Endodermal cell (in vitro differentiated cells): ENCODE data around the gene ASPSCR1. TPM values are rescaled to one million over a fixed set of nuclear protein-coding genes. Genes with fewer than 3 reads are reported as not detected.

Experiments used
- DNase-seq: peaks from one replicate; pipeline ENCODE4 v3.0.0-alpha.2; 2017
- H3K27ac ChIP-seq: 2 replicates; pipeline ENCODE4 v1.5.1; 2013; ENCODE audit warnings: mild to moderate bottlenecking, low read depth, low read length, moderate library complexity
- H3K27me3 ChIP-seq: 2 replicates; pipeline ENCODE4 v1.6.1; 2013; ENCODE audit warnings: mild to moderate bottlenecking, low read length, moderate library complexity; ENCODE audit not compliant: insufficient read depth, control insufficient read depth, poor library complexity, severe bottlenecking
- H3K36me3 ChIP-seq: 2 replicates; pipeline ENCODE4 v1.7.0; 2013; ENCODE audit warnings: mild to moderate bottlenecking, low read length, moderate library complexity; ENCODE audit not compliant: control insufficient read depth, insufficient read depth
- H3K4me1 ChIP-seq: one replicate; pipeline ENCODE4 v1.7.0; 2013; ENCODE audit warnings: low read length; ENCODE audit not compliant: control insufficient read depth, insufficient read depth
- H3K4me3 ChIP-seq: 2 replicates; pipeline ENCODE4 v1.5.1; 2013; ENCODE audit warnings: mild to moderate bottlenecking, low read length, moderate library complexity
- H3K9ac ChIP-seq: 2 replicates; pipeline ENCODE4 v1.6.1; 2013; ENCODE audit warnings: mild to moderate bottlenecking, low read length, moderate library complexity; ENCODE audit not compliant: poor library complexity, severe bottlenecking; ENCODE audit errors: extremely low read depth
- H3K9me3 ChIP-seq: 2 replicates; pipeline ENCODE4 v1.6.1; 2013; ENCODE audit warnings: mild to moderate bottlenecking, low read length, moderate library complexity; ENCODE audit not compliant: control insufficient read depth
- H3K27ac Mint-ChIP-seq: 2 replicates; pipeline ENCODE4 v1.8.0; 2020; ENCODE audit warnings: mixed read lengths
- H3K27me3 Mint-ChIP-seq: 2 replicates; pipeline ENCODE4 v1.8.0; 2021; ENCODE audit warnings: mild to moderate bottlenecking, mixed read lengths; ENCODE audit not compliant: insufficient read depth
- H3K36me3 Mint-ChIP-seq: 2 replicates; pipeline ENCODE4 v1.8.0; 2020; ENCODE audit warnings: low read depth, mixed read lengths
- H3K4me1 Mint-ChIP-seq: 2 replicates; pipeline ENCODE4 v1.8.0; 2020; ENCODE audit warnings: mixed read lengths
- H3K4me3 Mint-ChIP-seq: 2 replicates; pipeline ENCODE4 v1.8.0; 2020; ENCODE audit warnings: mild to moderate bottlenecking, moderate library complexity, mixed read lengths
- H3K9me3 Mint-ChIP-seq: 2 replicates; pipeline ENCODE4 v1.8.0; 2020; ENCODE audit warnings: mild to moderate bottlenecking, mixed read lengths
- CTCF ChIP-seq: fragments of 200-600 bp; sonication (generic); conservative IDR thresholded peaks from 2 replicates; pipeline ENCODE4 v1.5.0; 2021; ENCODE audit warnings: antibody characterized with exemption, mild to moderate bottlenecking
- WGBS, 2 experiments: methylation state at CpG; one replicate each; pipeline versions ENCODE4 v1.1.5 to v1.1.7; 2013; ENCODE audit warnings: missing lambda C conversion rate in 2 of 2, mixed read lengths in 1 of 2; ENCODE audit not compliant: insufficient coverage in 1 of 2, insufficient read length in 1 of 2; 5-methylcytosine and 5-hydroxymethylcytosine counted together
- total RNA-seq, 2 donors: library from RNA; stranded (reverse); fragmentation: NEBNext Ultra II Directional in 1 of 2; extraction: Animal tissue kit (Norgen Biotek cat#: 25700) in 1 of 2; gene quantifications; 2 replicates in 1 of 2; 3 replicates in 1 of 2; pipeline ENCODE4 v1.2.1, GENCODE V29; 2021

Gene ASPSCR1
- total RNA-seq, 2 donors from 2014 or later, result 50.8 to 65.4 TPM

- Histone ChIP-seq H3K27me3 (no peaks in the 10 kb centered on the region), H3K4me1 (peaks cover 4% of the 10 kb centered on the region), H3K27ac (no peak overlapping the region), H3K4me3 (no peak overlapping the region), H3K36me3 (no peaks in the 10 kb centered on the region), H3K9me3 (no peaks in the 10 kb centered on the region), H3K9ac (no peak overlapping the region)
- no peak for TF ChIP-seq CTCF
- Mint-ChIP-seq H3K27ac (no peak overlapping the region), H3K36me3 (peaks cover 15% of the 10 kb centered on the region), H3K9me3 (no peaks in the 10 kb centered on the region), H3K27me3 (no peaks in the 10 kb centered on the region), H3K4me1 (peaks cover 4% of the 10 kb centered on the region), H3K4me3 (no peak overlapping the region)
- WGBS, 2 experiments, result 93 to 100% methylated on average over 9 of the region's 9 CpGs
- DNase-seq, result no peak
These were observed 51.5 kb downstream of the ASPSCR1 start for GRCh38 chr17:82028966-82029365.

GRCh38 chr17:82029391-82029790 is 52.0 kb downstream of the ASPSCR1 start:
- Mint-ChIP-seq H3K36me3 (peaks cover 15% of the 10 kb centered on the region), H3K9me3 (no peaks in the 10 kb centered on the region), H3K27ac (no peak overlapping the region), H3K4me1 (no peaks in the 10 kb centered on the region), H3K27me3 (no peaks in the 10 kb centered on the region), H3K4me3 (no peak overlapping the region)
- 92 to 94% methylated on average over 6 to 16 of the region's 16 CpGs for WGBS, 2 experiments
- Histone ChIP-seq H3K4me3 (no peak overlapping the region), H3K27ac (no peak overlapping the region), H3K36me3 (no peaks in the 10 kb centered on the region), H3K9me3 (no peaks in the 10 kb centered on the region), H3K9ac (no peak overlapping the region), H3K4me1 (no peaks in the 10 kb centered on the region), H3K27me3 (no peaks in the 10 kb centered on the region)
- DNase-seq, result no peak
- TF ChIP-seq CTCF, result no peak

- no peaks in the 10 kb centered on the region for H3K4me1 ChIP-seq
- 73 to 88% methylated on average over 16 to 31 of the region's 31 CpGs for WGBS, 2 experiments
- no peaks in the 10 kb centered on the region for H3K9me3 Mint-ChIP-seq
- no peaks in the 10 kb centered on the region for H3K27me3 ChIP-seq
- no peak for TF ChIP-seq CTCF
- no peak overlapping the region for H3K27ac Mint-ChIP-seq
- DNase-seq, result no peak
- no peaks in the 10 kb centered on the region for H3K9me3 ChIP-seq
- H3K36me3 Mint-ChIP-seq, result peaks cover 15% of the 10 kb centered on the region
- H3K9ac ChIP-seq, result no peak overlapping the region
- H3K4me3 Mint-ChIP-seq, result peak overlapping the region; percentile 55
- no peaks in the 10 kb centered on the region for H3K27me3 Mint-ChIP-seq
- H3K36me3 ChIP-seq, result no peaks in the 10 kb centered on the region
- no peak overlapping the region for H3K27ac ChIP-seq
- no peaks in the 10 kb centered on the region for H3K4me1 Mint-ChIP-seq
- no peak overlapping the region for H3K4me3 ChIP-seq
These were observed 52.6 kb downstream of the ASPSCR1 start for GRCh38 chr17:82029990-82030469.
